ENCODE results near the gene SLC25A5.
"Not testable (repeated sequence)": the region's sequence is repeated elsewhere in the genome, so short reads cannot be mapped to it uniquely, and the experiment has no call there.

The SLC25A5 gene

GRCh38 chrX:119478504-119478903, 10.3 kb downstream of the SLC25A5 start:
- no peak for DNase-seq

DNA sequence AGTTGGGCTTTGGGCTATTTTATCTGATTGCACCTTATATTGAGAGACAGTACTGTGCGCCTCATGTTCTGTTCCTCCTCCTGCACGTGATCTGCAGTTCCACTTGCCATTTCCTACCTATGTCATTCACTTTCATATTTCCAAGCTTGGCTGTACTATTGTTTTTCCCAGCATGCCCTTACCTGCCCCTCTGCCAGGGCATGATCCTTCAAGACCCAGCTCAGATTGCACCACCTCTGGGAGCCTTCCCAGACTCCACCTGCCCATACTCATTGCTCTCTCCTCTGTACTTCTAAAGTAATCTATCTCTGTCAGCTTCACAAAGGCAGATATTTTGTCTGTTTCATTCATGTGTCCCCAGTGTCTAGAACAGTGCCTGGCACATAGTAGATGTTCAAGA, 11.6 kb downstream of the SLC25A5 start:
- no peak for DNase-seq

DNA sequence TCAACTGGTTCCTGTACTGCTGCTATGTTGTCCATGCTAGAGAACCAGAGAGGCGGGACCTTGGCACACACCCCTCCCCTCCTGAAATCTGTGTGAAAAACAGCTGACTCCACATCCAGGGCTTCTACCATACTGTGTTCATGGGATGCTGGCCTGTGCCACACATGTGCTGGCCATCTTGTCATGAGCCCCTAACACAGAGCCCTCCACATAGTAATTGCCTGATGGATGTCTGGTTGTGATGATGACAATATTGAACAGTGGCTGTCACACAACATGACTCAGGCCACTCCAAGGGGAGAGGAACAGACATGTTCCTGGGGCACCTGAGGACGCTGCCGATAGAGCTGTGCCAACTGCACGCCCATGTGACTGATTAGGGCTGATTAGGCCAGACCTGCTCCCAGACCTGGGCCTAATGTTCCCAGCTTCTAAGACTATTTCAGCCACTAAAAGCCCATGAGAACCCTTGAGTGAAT, 13.1 kb downstream of the SLC25A5 start:
- no peak for DNase-seq

DNA sequence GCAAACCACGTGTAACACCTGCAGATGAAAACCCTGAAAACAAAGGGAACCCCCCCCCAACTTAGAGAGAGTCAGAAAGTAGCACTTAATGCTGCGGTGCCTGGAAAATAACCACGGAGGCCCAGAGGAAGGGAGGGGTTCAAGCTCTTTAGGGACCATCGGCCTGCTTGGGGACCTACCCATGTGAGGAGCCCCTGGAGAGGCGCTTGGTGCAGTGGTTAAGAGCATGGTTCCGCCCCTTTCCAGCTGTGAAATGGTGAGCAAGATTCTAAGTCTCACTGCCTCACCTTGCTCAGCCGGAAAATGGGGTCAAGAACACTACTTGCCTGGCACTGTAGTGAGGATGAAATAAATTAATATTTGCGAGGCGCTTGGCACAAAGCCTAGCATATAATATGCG, 13.8 kb downstream of the SLC25A5 start:
- DNase-seq = no peak

GRCh38 chrX:119482481-119483480, 14.5 kb downstream of the SLC25A5 start:
- peak; percentile 40 for DNase-seq

GRCh38 chrX:119486745-119487144, 18.5 kb downstream of the SLC25A5 start:
- DNase-seq = no peak

GRCh38 chrX:119487766-119488165, 19.5 kb downstream of the SLC25A5 start:
- DNase-seq = not testable (repeated sequence)

DNA sequence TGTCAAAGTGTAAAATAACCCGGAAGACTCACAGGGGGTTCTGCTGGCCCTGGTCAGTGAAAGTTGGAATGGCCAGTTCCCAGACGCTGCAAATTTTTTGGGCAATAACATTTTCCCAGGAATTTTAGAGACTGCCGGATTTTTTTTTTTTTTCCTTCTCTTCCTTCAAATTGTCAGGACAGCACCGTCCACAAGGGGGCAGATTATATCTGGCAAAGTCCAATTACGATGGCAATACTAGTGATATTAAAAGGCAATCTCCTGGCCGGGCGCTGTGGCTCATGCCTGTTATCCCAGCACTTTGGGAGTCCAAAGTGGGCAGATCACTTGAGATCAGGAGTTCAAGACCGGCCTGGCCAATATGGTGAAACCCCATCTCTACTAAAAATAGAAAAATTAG, 20.5 kb downstream of the SLC25A5 start:
- peak; percentile 33 for DNase-seq

- DNase-seq = no peak
Observed at GRCh38 chrX:119489212-119490074, 21.2 kb downstream of the SLC25A5 start.

GRCh38 chrX:119492463-119492862, 24.2 kb downstream of the SLC25A5 start:
- DNase-seq = no peak

- not testable (repeated sequence) for DNase-seq
Observed at GRCh38 chrX:119493851-119494495, 25.7 kb downstream of the SLC25A5 start.

DNA sequence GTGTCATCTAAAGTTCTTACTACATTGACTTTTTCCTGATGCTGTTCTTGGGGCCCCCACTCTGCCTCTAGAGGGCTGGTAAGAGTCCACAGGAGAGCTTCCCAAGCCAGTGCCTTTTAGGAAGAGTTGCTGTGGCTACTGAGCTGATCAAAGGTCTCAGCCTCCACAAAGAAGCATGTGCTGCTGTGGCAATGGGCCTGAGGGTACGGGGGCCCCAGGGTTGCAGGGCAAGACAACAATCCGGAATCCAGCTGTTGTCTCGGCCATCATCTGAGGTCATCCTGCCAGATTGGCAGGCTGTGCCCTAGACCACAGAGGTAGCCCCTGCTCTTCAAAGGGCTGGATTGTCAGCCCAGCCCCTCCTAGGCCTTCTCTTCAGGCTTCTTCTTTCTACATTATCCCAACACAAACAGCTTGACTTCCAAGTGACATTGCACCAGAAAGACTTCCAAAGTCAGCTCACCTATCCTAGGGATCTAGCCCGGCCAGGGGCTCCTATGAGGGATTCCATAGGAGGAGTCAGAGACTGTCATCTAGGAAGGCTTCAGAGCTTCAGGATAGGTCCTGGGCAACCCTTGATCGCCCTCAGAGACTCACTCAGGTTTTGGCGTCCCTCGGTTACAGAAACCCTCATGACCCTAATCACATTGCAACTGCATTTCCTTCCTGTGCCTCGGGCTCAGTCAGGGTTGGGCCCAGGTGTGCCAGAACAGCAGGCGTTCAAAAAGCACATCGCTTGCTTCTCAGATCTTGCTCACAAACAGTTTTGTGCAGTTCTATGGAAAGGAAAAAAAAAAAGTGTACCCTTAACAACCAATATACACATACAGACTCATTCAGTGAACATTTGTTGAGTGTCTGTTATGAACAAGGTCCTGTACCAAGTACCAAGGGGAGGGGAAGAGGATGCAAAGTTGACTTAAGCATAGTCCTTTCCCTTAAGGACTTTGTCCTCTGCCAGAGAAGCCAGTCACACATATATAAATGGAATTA, 27.8 kb downstream of the SLC25A5 start:
- DNase-seq = peak; percentile 44

GRCh38 chrX:119497185-119497584, 28.9 kb downstream of the SLC25A5 start:
- DNase-seq = no peak

DNA sequence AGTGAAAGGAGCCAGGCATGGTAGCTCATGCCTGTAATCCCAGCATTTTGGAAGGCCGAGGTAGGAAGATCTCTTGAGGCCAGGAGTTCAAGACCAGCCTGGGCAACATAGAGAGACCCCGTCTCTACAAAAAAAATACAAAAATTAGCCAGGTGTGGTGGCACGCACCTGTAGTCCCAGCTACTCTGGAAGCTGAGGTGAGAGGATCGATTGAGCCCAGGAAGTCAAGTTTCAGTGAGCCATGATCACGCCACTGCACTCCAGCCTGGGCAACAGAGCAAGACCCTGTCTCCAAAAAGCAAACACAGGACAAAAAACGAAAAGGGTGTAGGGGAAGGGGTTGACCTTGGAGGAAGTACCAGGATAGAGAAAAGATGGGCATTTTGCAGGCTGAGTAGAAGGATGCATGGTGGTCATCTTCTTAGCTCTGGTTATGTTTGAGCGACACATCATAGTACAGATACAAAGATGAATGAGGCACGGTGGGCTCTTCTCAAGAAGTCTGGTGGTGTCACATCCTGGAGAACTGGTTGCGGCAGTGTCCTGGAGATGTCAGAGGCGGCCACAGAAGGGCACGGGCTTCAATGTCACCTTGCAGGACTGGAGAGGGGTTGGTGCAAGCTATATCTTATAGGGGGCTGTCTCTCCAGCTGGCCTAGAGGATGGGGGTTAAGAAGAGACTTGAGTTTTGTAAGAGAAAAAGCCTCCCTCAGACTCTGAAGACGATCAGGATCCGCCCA, 32.0 kb downstream of the SLC25A5 start:
- no peak for DNase-seq

- DNase-seq = no peak
Observed at GRCh38 chrX:119501511-119502148, 33.4 kb downstream of the SLC25A5 start.

GRCh38 chrX:119502727-119503483, 34.7 kb downstream of the SLC25A5 start:
- peak; percentile 38 for DNase-seq

- no peak for DNase-seq
Observed at GRCh38 chrX:119503484-119503861, 35.2 kb downstream of the SLC25A5 start.

- not testable (repeated sequence) for DNase-seq
Observed at GRCh38 chrX:119505145-119505544, 36.9 kb downstream of the SLC25A5 start.

GRCh38 chrX:119505945-119506344, 37.7 kb downstream of the SLC25A5 start:
- DNase-seq = no peak

DNA sequence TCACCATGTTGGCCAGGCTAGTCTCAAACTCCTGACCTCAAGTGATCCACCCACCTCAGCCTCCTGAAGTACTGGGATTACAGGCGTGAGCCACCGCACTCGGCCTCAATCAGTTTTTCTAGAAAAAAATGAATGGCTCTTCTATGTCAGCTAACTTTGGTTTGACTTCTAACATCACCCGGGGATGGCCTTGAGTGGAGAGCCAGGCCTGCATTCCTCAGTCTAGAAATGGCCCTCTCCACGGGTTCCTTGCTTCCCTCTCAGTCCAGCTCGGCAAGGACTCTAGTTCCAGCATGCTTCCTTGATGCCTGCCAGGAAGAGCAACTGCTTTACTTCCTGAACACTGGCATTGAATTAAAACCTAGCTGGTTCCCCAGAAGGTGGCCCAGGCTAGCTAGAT, 39.0 kb downstream of the SLC25A5 start:
- DNase-seq = no peak

Data from CD4-positive, alpha-beta T cell treated with Interleukin-4 for 4 hours (primary cell).